ENCODE data around the gene ZFR.

Gene ZFR

DNA sequence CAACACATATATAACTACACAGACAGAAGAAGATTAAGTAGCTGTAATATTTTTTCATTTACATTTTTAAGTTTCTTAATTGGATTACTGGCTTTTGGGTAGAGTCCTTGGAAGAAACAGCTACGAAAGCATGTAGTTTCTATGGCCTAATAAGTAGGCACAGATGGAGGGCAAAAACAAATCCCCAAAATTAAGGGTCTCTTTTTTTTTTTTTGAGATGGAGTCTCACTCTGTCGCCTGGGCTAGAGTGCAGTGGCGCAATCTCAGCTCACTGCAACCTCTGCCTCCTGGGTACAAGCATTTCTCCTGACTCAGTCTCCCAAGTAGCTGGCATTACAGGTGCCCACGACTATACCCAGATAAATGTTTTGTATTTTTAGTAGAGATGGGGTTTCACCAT, 104.7 kb downstream of the ZFR start:
- no peaks in the 10 kb centered on the region for H3K4me1 ChIP-seq (ENCODE audit: low read length)
- no peak overlapping the region for H3K4me2 ChIP-seq (ENCODE audit: low read length)
- no peak overlapping the region for H3K27ac ChIP-seq (ENCODE audit: low read length)
- H3K27me3 ChIP-seq (ENCODE audit: low read depth, low read length) = no peaks in the 10 kb centered on the region
- no peak overlapping the region for H2AFZ ChIP-seq (ENCODE audit: low read depth, low read length)
- H4K20me1 ChIP-seq (ENCODE audit: insufficient read depth, low read length) = no peaks in the 10 kb centered on the region
- H3K4me3 ChIP-seq (ENCODE audit: low read length) = no peak overlapping the region
- no peaks in the 10 kb centered on the region for H3K36me3 ChIP-seq (replicated peaks; ENCODE audit: low read depth, low read length)
- peaks cover 14% of the 10 kb centered on the region; the same call in 1 of the 2 replicates for H3K9me3 ChIP-seq (ENCODE audit: insufficient read depth, low read length)
- no peak overlapping the region for H3K9ac ChIP-seq (ENCODE audit: low read length)
- H3K79me2 ChIP-seq (ENCODE audit: low read length) = no peaks in the 10 kb centered on the region
- no peak for TF ChIP-seq EZH2phosphoT487 (IDR thresholded peaks at IDR 0.05; ENCODE audit: low read depth)
- TF ChIP-seq, protein P1, sequence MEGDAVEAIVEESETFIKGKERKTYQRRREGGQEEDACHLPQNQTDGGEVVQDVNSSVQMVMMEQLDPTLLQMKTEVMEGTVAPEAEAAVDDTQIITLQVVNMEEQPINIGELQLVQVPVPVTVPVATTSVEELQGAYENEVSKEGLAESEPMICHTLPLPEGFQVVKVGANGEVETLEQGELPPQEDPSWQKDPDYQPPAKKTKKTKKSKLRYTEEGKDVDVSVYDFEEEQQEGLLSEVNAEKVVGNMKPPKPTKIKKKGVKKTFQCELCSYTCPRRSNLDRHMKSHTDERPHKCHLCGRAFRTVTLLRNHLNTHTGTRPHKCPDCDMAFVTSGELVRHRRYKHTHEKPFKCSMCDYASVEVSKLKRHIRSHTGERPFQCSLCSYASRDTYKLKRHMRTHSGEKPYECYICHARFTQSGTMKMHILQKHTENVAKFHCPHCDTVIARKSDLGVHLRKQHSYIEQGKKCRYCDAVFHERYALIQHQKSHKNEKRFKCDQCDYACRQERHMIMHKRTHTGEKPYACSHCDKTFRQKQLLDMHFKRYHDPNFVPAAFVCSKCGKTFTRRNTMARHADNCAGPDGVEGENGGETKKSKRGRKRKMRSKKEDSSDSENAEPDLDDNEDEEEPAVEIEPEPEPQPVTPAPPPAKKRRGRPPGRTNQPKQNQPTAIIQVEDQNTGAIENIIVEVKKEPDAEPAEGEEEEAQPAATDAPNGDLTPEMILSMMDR (IDR thresholded peaks at IDR 0.05; ENCODE audit: low read depth, low read length) = no peak

DNA sequence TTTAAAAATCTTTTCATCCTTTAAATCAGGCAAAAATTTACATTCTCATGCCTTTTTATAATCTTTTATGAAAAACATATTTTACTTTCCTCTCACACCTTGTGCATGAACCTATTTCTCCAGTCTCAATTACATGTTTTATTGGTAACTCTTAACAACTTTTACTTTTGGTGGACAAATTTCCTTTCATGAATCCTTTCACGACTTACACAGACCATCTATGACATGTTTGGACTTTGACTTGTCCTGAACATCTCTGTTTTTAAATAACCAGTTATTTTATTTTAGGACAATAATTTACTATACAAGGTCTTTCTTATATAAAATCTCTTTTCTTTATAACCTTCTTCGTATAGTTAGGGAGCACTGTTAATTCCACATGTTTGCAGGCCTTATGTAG, 105.3 kb downstream of the ZFR start:
- Histone ChIP-seq H3K4me3 (ENCODE audit: low read length) (no peak overlapping the region), H4K20me1 (ENCODE audit: insufficient read depth, low read length) (no peaks in the 10 kb centered on the region), H3K27ac (ENCODE audit: low read length) (no peak overlapping the region), H3K4me1 (ENCODE audit: low read length) (no peaks in the 10 kb centered on the region), H2AFZ (ENCODE audit: low read depth, low read length) (no peak overlapping the region), H3K79me2 (ENCODE audit: low read length) (no peaks in the 10 kb centered on the region), H3K9me3 (ENCODE audit: insufficient read depth, low read length) (peaks cover 14% of the 10 kb centered on the region; the same call in 1 of the 2 replicates), H3K9ac (ENCODE audit: low read length) (no peak overlapping the region), H3K27me3 (ENCODE audit: low read depth, low read length) (no peaks in the 10 kb centered on the region), H3K4me2 (ENCODE audit: low read length) (no peak overlapping the region), H3K36me3 (replicated peaks; ENCODE audit: low read depth, low read length) (no peaks in the 10 kb centered on the region)
- TF ChIP-seq EZH2phosphoT487 (IDR thresholded peaks at IDR 0.05; ENCODE audit: low read depth) = no peak
- TF ChIP-seq, protein P1 (IDR thresholded peaks at IDR 0.05; ENCODE audit: low read depth, low read length) = no peak

DNA sequence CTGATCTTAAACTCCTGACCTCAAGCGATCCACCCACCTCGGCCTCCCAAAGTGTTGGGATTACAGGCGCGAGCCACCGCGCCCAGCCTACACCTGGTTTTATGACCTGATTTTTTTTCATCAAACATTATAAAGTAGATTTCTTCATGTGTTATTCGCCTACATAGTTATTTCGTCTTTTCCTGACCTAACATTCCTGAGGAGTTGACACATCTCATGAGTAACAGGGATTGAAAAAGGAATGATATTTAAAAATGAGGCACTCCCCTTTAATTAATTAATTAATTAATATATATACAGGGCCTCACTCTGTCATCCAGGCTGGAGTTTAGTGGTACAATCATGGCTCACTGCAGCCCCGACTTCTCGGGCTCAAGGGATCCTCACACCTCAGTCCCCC, 111.6 kb downstream of the ZFR start:
- no peak for TF ChIP-seq EZH2phosphoT487 (IDR thresholded peaks at IDR 0.05; ENCODE audit: low read depth)
- TF ChIP-seq, protein P1 (IDR thresholded peaks at IDR 0.05; ENCODE audit: low read depth, low read length) = no peak
- H3K4me1 ChIP-seq (ENCODE audit: low read length) = peaks cover 17% of the 10 kb centered on the region
- no peaks in the 10 kb centered on the region for H4K20me1 ChIP-seq (ENCODE audit: insufficient read depth, low read length)
- H3K79me2 ChIP-seq (ENCODE audit: low read length) = no peaks in the 10 kb centered on the region
- H3K9me3 ChIP-seq (ENCODE audit: insufficient read depth, low read length) = 0 out of 2 replicates have a peak, but pooled peaks cover 5% of the 10 kb centered on the region
- no peak overlapping the region for H2AFZ ChIP-seq (ENCODE audit: low read depth, low read length)
- no peak overlapping the region for H3K27ac ChIP-seq (ENCODE audit: low read length)
- H3K4me2 ChIP-seq (ENCODE audit: low read length) = no peak overlapping the region
- no peak overlapping the region for H3K9ac ChIP-seq (ENCODE audit: low read length)
- no peaks in the 10 kb centered on the region for H3K27me3 ChIP-seq (ENCODE audit: low read depth, low read length)
- no peaks in the 10 kb centered on the region for H3K36me3 ChIP-seq (replicated peaks; ENCODE audit: low read depth, low read length)
- H3K4me3 ChIP-seq (ENCODE audit: low read length) = no peak overlapping the region

DNA sequence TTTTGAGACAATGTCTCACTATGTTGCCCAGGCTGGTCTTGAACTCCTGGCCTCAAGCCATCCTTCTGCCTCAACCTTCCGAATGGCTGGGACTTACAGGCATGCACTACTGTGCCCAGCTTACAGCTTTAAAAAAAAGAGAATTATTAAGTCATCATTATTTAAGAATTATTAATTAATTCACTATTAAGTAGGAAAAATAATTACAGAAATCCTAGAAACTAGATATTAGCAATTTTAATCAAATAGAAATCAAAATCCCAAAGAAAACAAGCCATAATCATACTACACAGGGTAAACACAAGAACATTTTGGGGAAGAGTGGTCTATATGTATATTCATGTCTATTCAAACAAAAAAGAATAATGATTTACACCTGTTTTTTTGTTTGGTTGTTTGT, 112.2 kb downstream of the ZFR start:
- Histone ChIP-seq H3K4me1 (ENCODE audit: low read length) (peaks cover 17% of the 10 kb centered on the region), H3K4me2 (ENCODE audit: low read length) (no peak overlapping the region), H3K36me3 (replicated peaks; ENCODE audit: low read depth, low read length) (no peaks in the 10 kb centered on the region), H4K20me1 (ENCODE audit: insufficient read depth, low read length) (no peaks in the 10 kb centered on the region), H3K79me2 (ENCODE audit: low read length) (no peaks in the 10 kb centered on the region), H3K4me3 (ENCODE audit: low read length) (no peak overlapping the region), H2AFZ (ENCODE audit: low read depth, low read length) (no peak overlapping the region), H3K27me3 (ENCODE audit: low read depth, low read length) (no peaks in the 10 kb centered on the region), H3K27ac (ENCODE audit: low read length) (no peak overlapping the region), H3K9me3 (ENCODE audit: insufficient read depth, low read length) (0 out of 2 replicates have a peak, but pooled peaks cover 5% of the 10 kb centered on the region), H3K9ac (ENCODE audit: low read length) (no peak overlapping the region)
- TF ChIP-seq, protein P1 (IDR thresholded peaks at IDR 0.05; ENCODE audit: low read depth, low read length) = no peak
- TF ChIP-seq EZH2phosphoT487 (IDR thresholded peaks at IDR 0.05; ENCODE audit: low read depth) = no peak

Measured in OCI-LY3 (cell line).